Mesothelial cell of epicardium (in vitro differentiated cells): Measurements from ENCODE around the gene GAD2. TPM values are rescaled to one million over a fixed set of nuclear protein-coding genes. Genes with fewer than 3 reads are reported as not detected.
"Not testable (repeated sequence)": the region's sequence is repeated elsewhere in the genome, so short reads cannot be mapped to it uniquely, and the experiment has no call there.

Experiments used
- DNase-seq, 2 experiments: peaks; one replicate each; pipeline ENCODE4 v3.0.0; 2021; ENCODE audit warnings: low spot score in 2 of 2; ENCODE audit not compliant: unreplicated experiment in 2 of 2
- H3K27ac Mint-ChIP-seq: 2 replicates; pipeline ENCODE4 v1.8.0; 2021; ENCODE audit warnings: mixed read lengths
- H3K27me3 Mint-ChIP-seq: 2 replicates; pipeline ENCODE4 v1.8.0; 2021; ENCODE audit warnings: low read depth, mixed read lengths
- H3K36me3 Mint-ChIP-seq: 2 replicates; pipeline ENCODE4 v1.8.0; 2021; ENCODE audit warnings: mixed read lengths
- H3K4me1 Mint-ChIP-seq: 2 replicates; pipeline ENCODE4 v1.8.0; 2021; ENCODE audit warnings: mixed read lengths
- H3K4me3 Mint-ChIP-seq: 2 replicates; pipeline ENCODE4 v1.8.0; 2021; ENCODE audit warnings: mild to moderate bottlenecking, moderate library complexity, mixed read lengths
- H3K9me3 Mint-ChIP-seq: 2 replicates; pipeline ENCODE4 v1.8.0; 2021; ENCODE audit warnings: mixed read lengths
- total RNA-seq: library from RNA; stranded (reverse); gene quantifications from 3 replicates; pipeline ENCODE4 v1.2.1, GENCODE V29; 2021
- TF ChIP-seq, protein P1 (sequence below): fragments of 200-600 bp; sonication (generic); IDR thresholded peaks from one replicate; pipeline ENCODE4 v1.5.0; 2021; ENCODE audit warnings: antibody characterized with exemption; ENCODE audit not compliant: unreplicated experiment

Gene GAD2
- total RNA-seq, 1 donor from 2014 or later, result not detected

GRCh38 chr10:26341701-26342100 is 125.1 kb downstream of the GAD2 start:
- Mint-ChIP-seq H3K9me3 (peaks cover 5% of the 10 kb centered on the region), H3K27ac (no peak overlapping the region), H3K27me3 (peaks cover 7% of the 10 kb centered on the region), H3K36me3 (no peaks in the 10 kb centered on the region), H3K4me1 (no peaks in the 10 kb centered on the region), H3K4me3 (no peak overlapping the region)
- DNase-seq, result no peak
- TF ChIP-seq, protein P1, sequence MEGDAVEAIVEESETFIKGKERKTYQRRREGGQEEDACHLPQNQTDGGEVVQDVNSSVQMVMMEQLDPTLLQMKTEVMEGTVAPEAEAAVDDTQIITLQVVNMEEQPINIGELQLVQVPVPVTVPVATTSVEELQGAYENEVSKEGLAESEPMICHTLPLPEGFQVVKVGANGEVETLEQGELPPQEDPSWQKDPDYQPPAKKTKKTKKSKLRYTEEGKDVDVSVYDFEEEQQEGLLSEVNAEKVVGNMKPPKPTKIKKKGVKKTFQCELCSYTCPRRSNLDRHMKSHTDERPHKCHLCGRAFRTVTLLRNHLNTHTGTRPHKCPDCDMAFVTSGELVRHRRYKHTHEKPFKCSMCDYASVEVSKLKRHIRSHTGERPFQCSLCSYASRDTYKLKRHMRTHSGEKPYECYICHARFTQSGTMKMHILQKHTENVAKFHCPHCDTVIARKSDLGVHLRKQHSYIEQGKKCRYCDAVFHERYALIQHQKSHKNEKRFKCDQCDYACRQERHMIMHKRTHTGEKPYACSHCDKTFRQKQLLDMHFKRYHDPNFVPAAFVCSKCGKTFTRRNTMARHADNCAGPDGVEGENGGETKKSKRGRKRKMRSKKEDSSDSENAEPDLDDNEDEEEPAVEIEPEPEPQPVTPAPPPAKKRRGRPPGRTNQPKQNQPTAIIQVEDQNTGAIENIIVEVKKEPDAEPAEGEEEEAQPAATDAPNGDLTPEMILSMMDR, result no peak

DNA sequence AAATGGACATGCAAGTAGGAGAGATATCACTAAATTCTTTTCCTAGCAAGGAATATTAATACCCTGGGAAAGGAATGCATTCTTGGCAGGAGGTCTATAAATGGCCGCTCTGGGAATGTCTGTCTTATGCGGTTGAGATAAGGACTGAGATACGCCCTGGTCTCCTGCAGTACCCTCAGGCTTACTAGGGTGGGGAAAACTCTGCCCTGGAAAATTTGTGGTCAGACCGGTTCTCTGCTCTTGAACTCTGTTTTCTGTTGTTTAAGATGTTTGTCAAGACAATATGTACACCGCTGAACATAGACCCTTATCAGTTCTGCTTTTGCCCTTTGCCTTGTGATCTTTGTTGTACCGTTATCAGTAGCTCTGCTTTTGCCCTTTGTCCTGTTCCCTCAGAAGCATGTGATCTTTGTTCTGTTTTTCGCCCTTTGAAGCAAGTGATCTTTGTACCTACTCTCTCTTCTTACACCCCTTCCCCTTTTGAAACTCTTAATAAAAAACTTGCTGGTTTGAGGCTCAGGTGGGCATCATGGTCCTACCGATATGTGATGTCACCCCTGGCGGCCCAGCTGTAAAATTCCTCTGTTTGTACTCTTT is 132.3 kb downstream of the GAD2 start:
- H3K4me1 Mint-ChIP-seq, H3K36me3 Mint-ChIP-seq, H3K4me3 Mint-ChIP-seq, H3K27me3 Mint-ChIP-seq, H3K27ac Mint-ChIP-seq, DNase-seq: not testable (repeated sequence)
- peaks cover 36% of the 10 kb centered on the region for H3K9me3 Mint-ChIP-seq

Other genes starting within 250 kb of the GAD2 start
- gene APBB1IP, start 221.6 kb downstream of the GAD2 start, total RNA-seq, result 0.20 to 0.22 TPM in 2 of 3 replicates, not detected in the other